ENCODE results near the gene CDSN.

CDSN gene

DNA sequence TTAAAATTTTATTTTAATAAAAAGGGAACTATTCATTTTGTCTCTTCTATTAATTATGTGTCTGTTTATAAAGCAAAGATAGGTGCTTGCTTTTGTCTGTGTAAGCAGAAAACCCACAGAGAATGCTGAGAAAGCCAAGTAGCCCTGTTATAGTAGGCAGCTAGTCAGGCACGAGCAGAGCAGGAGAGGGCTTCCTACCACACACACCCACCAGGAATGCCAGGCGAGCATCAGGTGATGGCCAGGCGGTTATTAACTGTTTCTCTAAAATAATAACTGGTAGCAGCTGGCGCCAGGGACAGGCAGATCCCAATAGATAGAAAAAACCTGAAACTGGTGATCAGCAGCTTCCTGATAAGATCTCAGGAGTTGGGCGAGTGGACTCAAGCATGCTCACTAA, 23.6 kb downstream of the CDSN start:
- H3K27ac Mint-ChIP-seq: peak overlapping the region in 1 of 2 donors; percentile 15
- H3K4me1 Mint-ChIP-seq (ENCODE audit: low read depth in 2 of 2): peaks cover 18 to 24% of the 10 kb centered on the region in 2 donors
- ATAC-seq (replicated peaks) (no peak), DNase-seq (no peak)
- H3K27me3 Mint-ChIP-seq: no peaks in the 10 kb centered on the region
- H3K4me3 Mint-ChIP-seq: no peak overlapping the region
- H3K9me3 Mint-ChIP-seq: no peaks in the 10 kb centered on the region
- peaks cover 4% of the 10 kb centered on the region for H3K36me3 Mint-ChIP-seq (ENCODE audit: insufficient read depth)

DNA sequence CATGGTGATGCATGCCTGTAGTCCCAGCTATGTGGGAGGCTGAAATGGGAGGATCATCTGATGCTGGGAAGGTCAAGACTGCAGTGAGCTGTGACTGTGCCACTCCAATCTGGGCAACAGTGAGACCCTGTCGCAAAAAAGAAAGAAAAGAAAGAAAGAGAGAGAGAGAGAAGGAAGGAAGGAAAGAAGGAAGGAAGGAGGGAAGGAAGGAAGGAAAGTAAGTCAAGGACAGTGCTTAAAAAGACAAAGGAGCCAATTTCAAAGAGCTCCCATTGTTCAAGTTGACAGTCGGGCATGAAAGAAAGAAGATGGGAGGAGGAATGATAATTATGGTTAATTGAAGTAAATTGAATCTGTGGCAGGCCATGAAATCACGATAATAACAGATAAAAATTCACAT, 24.0 kb downstream of the CDSN start:
- no peak for DNase-seq
- no peak overlapping the region for H3K27ac Mint-ChIP-seq
- no peak overlapping the region for H3K4me3 Mint-ChIP-seq
- H3K9me3 Mint-ChIP-seq: no peaks in the 10 kb centered on the region
- H3K27me3 Mint-ChIP-seq: no peaks in the 10 kb centered on the region
- H3K4me1 Mint-ChIP-seq (ENCODE audit: low read depth in 2 of 2): peaks cover 18 to 24% of the 10 kb centered on the region in 2 donors
- ATAC-seq (replicated peaks): no peak
- H3K36me3 Mint-ChIP-seq (ENCODE audit: insufficient read depth): peaks cover 4% of the 10 kb centered on the region

GRCh38 chr6:31094389-31094881, 25.8 kb downstream of the CDSN start:
- H3K9me3 Mint-ChIP-seq: no peaks in the 10 kb centered on the region
- peaks cover 18 to 24% of the 10 kb centered on the region in 2 donors for H3K4me1 Mint-ChIP-seq (ENCODE audit: low read depth in 2 of 2)
- H3K27ac Mint-ChIP-seq: peak overlapping the region; percentile 61 to 89
- peak; percentile 86 for ATAC-seq (replicated peaks)
- peaks cover 9% of the 10 kb centered on the region for H3K36me3 Mint-ChIP-seq (ENCODE audit: insufficient read depth)
- peak overlapping the region; percentile 60 to 69 for H3K4me3 Mint-ChIP-seq
- DNase-seq: peak in 1 of 3 experiments; percentile 18
- no peaks in the 10 kb centered on the region for H3K27me3 Mint-ChIP-seq

DNA sequence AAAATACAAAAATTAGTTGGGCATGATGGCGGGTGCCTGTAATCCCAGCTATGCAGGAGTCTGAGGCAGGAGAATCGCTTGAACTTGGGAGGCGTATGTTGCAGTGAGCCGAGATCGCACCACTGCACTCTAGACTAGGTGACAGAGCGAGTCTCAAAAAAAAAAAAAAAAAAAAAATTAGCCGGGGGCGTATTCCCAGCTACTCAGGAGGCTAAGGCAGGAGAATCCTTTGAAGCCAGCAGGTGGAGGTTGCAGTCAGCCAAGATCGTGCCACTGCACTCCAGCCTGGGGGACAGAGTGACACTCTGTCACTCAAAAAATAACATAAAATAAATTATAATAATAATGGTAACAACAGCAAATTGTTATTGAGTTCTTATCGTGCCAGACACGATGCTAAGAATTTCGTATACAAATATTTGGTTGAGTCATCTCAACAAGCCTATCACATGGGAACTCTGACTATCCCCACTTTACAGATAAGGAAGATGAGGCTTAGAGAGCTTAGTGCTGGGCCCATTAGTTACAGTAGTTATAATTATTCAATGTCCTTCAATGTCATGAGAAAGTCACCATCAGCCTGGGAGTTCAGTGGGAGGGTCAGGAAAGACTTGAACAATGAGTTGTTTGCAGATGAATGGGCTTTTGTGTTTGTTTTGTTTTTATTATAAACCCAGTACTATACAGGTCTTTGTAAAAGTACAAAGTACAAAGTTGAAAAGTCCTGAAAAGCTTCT, 27.3 kb downstream of the CDSN start:
- Mint-ChIP-seq H3K9me3 (no peaks in the 10 kb centered on the region), H3K4me1 (ENCODE audit: low read depth in 2 of 2) (peaks cover 18 to 24% of the 10 kb centered on the region in 2 donors), H3K36me3 (ENCODE audit: insufficient read depth) (peaks cover 9% of the 10 kb centered on the region), H3K27ac (no peak overlapping the region), H3K27me3 (no peaks in the 10 kb centered on the region), H3K4me3 (no peak overlapping the region)
- DNase-seq (no peak), ATAC-seq (replicated peaks) (no peak)

DNA sequence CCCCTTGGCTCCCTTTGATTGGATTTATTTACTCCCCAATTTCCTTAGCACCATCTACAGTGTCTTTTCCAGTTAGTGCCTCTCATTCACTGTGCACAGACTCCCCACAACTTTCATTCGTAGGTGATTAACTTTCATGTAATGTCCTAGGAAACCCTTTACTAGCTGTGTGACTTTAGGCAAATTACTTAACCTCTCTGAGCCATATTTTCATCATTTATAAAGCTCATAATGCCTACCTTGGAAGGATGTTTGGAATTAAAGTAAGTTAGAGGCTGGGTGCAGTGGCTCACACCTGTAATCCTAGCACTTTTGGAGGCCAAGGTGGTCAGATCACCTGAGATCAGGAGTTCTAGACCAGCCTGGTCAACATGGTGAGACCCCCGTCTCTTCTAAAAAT, 28.0 kb downstream of the CDSN start:
- H3K4me1 Mint-ChIP-seq (ENCODE audit: low read depth in 2 of 2): peaks cover 20 to 26% of the 10 kb centered on the region in 2 donors

DNA sequence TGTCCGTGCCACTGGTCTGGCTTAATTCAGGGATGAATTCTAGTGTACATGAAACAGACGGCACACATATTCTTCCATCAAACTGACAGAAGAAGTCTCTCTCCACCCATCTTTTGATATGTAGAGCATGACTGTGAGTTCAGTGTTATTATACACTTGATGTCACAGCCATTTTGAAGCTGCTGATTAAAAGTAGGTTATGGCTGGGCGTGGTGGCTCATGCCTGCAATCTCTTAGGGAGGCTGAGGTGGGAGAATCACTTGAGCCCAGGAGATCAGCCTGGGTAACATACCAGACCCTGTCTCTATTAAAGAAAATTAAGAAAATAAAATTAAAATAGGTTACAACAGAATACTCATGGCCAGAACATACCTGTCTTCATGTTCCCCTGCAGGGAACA, 28.6 kb downstream of the CDSN start:
- Mint-ChIP-seq H3K36me3 (ENCODE audit: insufficient read depth) (peaks cover 9% of the 10 kb centered on the region), H3K4me3 (no peak overlapping the region), H3K27ac (no peak overlapping the region), H3K4me1 (ENCODE audit: low read depth in 2 of 2) (peaks cover 20 to 27% of the 10 kb centered on the region in 2 donors), H3K27me3 (peaks cover 0 to 11% of the 10 kb centered on the region in 2 donors), H3K9me3 (no peaks in the 10 kb centered on the region)
- ATAC-seq (replicated peaks) (no peak), DNase-seq (no peak)

More for the DNA sequence above, 28.0 kb downstream of the CDSN start:
- ATAC-seq (replicated peaks) (no peak), DNase-seq (no peak)
- Mint-ChIP-seq H3K36me3 (ENCODE audit: insufficient read depth) (peaks cover 9% of the 10 kb centered on the region), H3K4me3 (no peak overlapping the region), H3K9me3 (no peaks in the 10 kb centered on the region), H3K27ac (no peak overlapping the region), H3K27me3 (peaks cover 0 to 5% of the 10 kb centered on the region in 2 donors)

DNA sequence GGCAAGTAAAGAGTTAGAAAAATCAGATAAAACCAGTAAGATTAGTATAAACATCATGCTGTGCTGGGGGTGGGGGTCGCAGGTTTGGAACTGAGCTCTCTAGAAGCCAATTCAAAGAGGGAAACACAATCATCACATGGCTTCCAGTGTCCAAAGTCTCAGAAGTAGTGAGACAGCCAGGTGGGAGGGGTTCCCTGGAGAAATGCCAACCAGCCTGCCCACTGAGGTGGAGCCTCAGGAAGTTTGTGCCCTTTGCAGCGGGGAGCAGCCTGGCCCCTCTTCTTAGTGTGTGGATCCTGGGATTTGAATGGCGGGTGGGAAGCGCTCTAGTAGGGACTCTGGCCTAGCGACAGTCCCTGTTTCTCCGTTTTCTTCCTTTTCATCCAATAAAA, 29.3 kb downstream of the CDSN start:
- Mint-ChIP-seq H3K9me3 (no peaks in the 10 kb centered on the region), H3K27ac (no peak overlapping the region), H3K4me1 (ENCODE audit: low read depth in 2 of 2) (peaks cover 20 to 25% of the 10 kb centered on the region in 2 donors), H3K27me3 (peaks cover under 1 to 11% of the 10 kb centered on the region in 2 donors), H3K36me3 (ENCODE audit: insufficient read depth) (peaks cover 9% of the 10 kb centered on the region), H3K4me3 (no peak overlapping the region)
- ATAC-seq (replicated peaks) (no peak), DNase-seq (no peak)

GRCh38 chr6:31090275-31090972, 29.8 kb downstream of the CDSN start:
- no peak overlapping the region for H3K4me3 Mint-ChIP-seq
- H3K27me3 Mint-ChIP-seq: peaks cover 6 to 16% of the 10 kb centered on the region in 2 donors
- no peaks in the 10 kb centered on the region for H3K9me3 Mint-ChIP-seq
- H3K36me3 Mint-ChIP-seq (ENCODE audit: insufficient read depth): peaks cover 9% of the 10 kb centered on the region
- ATAC-seq (replicated peaks): no peak
- no peak overlapping the region for H3K27ac Mint-ChIP-seq
- H3K4me1 Mint-ChIP-seq (ENCODE audit: low read depth in 2 of 2): peaks cover 20 to 22% of the 10 kb centered on the region in 2 donors
- no peak for DNase-seq

GRCh38 chr6:31087494-31088089, 32.7 kb downstream of the CDSN start:
- peak; percentile 86 to 91 (median 88) for DNase-seq
- H3K36me3 Mint-ChIP-seq (ENCODE audit: insufficient read depth): peaks cover 5% of the 10 kb centered on the region
- H3K27ac Mint-ChIP-seq: peak overlapping the region in 1 of 2 donors; percentile 44
- H3K27me3 Mint-ChIP-seq: peaks cover 15 to 23% of the 10 kb centered on the region in 2 donors
- H3K9me3 Mint-ChIP-seq: no peaks in the 10 kb centered on the region
- H3K4me1 Mint-ChIP-seq (ENCODE audit: low read depth in 2 of 2): peaks cover 5 to 7% of the 10 kb centered on the region in 2 donors
- peak; percentile 100 for ATAC-seq (replicated peaks)
- H3K4me3 Mint-ChIP-seq: no peak overlapping the region

- peaks cover 5 to 7% of the 10 kb centered on the region in 2 donors for H3K4me1 Mint-ChIP-seq (ENCODE audit: low read depth in 2 of 2)
- peaks cover 15 to 23% of the 10 kb centered on the region in 2 donors for H3K27me3 Mint-ChIP-seq
- H3K9me3 Mint-ChIP-seq: no peaks in the 10 kb centered on the region
- peaks cover 5% of the 10 kb centered on the region for H3K36me3 Mint-ChIP-seq (ENCODE audit: insufficient read depth)
- no peak overlapping the region for H3K27ac Mint-ChIP-seq
- DNase-seq (no peak), ATAC-seq (replicated peaks) (no peak)
- H3K4me3 Mint-ChIP-seq: no peak overlapping the region
These were observed 33.3 kb downstream of the CDSN start for GRCh38 chr6:31086788-31087440.

- H3K27ac Mint-ChIP-seq: peak overlapping the region in 1 of 2 donors; percentile 72
- ATAC-seq (replicated peaks) (peak; percentile 21), DNase-seq (peak; percentile 23 to 31 (median 31))
These were observed 36.4 kb downstream of the CDSN start for GRCh38 chr6:31083742-31084354.

DNA sequence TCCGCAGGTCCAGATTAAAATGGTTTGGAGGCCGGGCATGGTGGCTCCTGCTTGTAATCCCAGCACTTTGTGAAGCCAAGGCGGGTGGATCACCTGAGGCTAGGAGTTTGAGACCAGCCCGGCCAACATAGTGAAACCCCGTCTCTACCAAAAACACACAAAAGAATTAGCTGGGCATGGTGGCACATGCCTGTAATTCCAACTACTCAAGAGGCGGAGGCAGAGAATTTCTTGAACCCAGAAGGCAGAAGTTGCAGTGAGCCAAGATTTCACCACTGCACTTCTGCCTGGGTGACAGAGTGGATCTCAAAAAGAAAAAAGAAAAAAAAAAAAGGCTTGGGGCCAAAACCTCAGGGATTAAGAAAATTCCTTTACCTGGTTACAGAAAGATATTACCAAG, 38.4 kb downstream of the CDSN start:
- no peaks in the 10 kb centered on the region for H3K9me3 Mint-ChIP-seq
- no peak for ATAC-seq (replicated peaks)
- no peak for DNase-seq
- H3K27me3 Mint-ChIP-seq: peaks cover 15% of the 10 kb centered on the region in 2 donors
- H3K4me3 Mint-ChIP-seq: no peak overlapping the region
- H3K4me1 Mint-ChIP-seq (ENCODE audit: low read depth in 2 of 2): peaks cover 5 to 7% of the 10 kb centered on the region in 2 donors
- H3K36me3 Mint-ChIP-seq (ENCODE audit: insufficient read depth): no peaks in the 10 kb centered on the region
- no peak overlapping the region for H3K27ac Mint-ChIP-seq

More at GRCh38 chr6:31083742-31084354, 36.4 kb downstream of the CDSN start:
- Mint-ChIP-seq H3K27me3 (peaks cover 15 to 23% of the 10 kb centered on the region in 2 donors), H3K9me3 (no peaks in the 10 kb centered on the region), H3K4me3 (no peak overlapping the region), H3K36me3 (ENCODE audit: insufficient read depth) (no peaks in the 10 kb centered on the region), H3K4me1 (ENCODE audit: low read depth in 2 of 2) (peaks cover 10 to 14% of the 10 kb centered on the region in 2 donors)
